Right lobe of liver (tissue), 6 donors: ENCODE results near the gene SDR42E2. TPM values are rescaled to one million over a fixed set of nuclear protein-coding genes. Genes with fewer than 3 reads are reported as not detected.
A peak's percentile ranks its signal among the peaks of the same experiment; 100 is the strongest.
"Not testable (repeated sequence)": the region's sequence is repeated elsewhere in the genome, so short reads cannot be mapped to it uniquely, and the experiment has no call there.

Source experiments
- ATAC-seq, 4 donors: fragments of 200-7000 bp; cut with Tn5 transposase; one replicate each; pipeline ENCODE4 v1.9.1; 2020; ENCODE audit warnings: mild to moderate bottlenecking in 4 of 4, moderate library complexity in 4 of 4
- DNase-seq, 3 donors: peaks; one replicate each; pipeline ENCODE4 v3.0.0-alpha.2; 2020
- H3K27ac ChIP-seq, 3 donors: fragments of 200-600 bp; one replicate each; pipeline ENCODE4 v1.8.0; 2022
- H3K27me3 ChIP-seq, 2 donors: fragments of 200-600 bp; one replicate each; pipeline ENCODE4 v1.8.0; 2022
- H3K36me3 ChIP-seq, 4 donors: fragments of 200-600 bp; sonication (generic) in 1 of 4; one replicate each; pipeline versions ENCODE4 v1.5.1 to v1.8.0; 2017 to 2022; ENCODE audit warnings: control low read depth in 1 of 4
- H3K4me1 ChIP-seq, 4 donors: fragments of 200-600 bp; sonication (generic) in 1 of 4; one replicate each; pipeline versions ENCODE4 v1.5.1 to v1.8.0; 2017 to 2022; ENCODE audit warnings: control low read depth in 1 of 4
- H3K4me3 ChIP-seq, 3 donors: fragments of 200-600 bp; one replicate each; pipeline ENCODE4 v1.8.0; 2022
- H3K9me3 ChIP-seq, 4 donors: fragments of 200-600 bp; sonication (generic) in 1 of 4; one replicate each; pipeline versions ENCODE4 v1.5.1 to v1.8.0; 2017 to 2022; ENCODE audit warnings: control low read depth in 1 of 4
- CTCF ChIP-seq, 4 donors: fragments of 200-600 bp in 3 of 4; fragments of 450-650 bp in 1 of 4; IDR thresholded peaks; one replicate each; pipeline versions ENCODE4 v1.5.1 to v1.8.0; 2016 to 2022; ENCODE audit warnings: antibody characterized with exemption in 4 of 4, mild to moderate bottlenecking in 2 of 4
- POLR2A ChIP-seq: fragments of 450-650 bp; IDR thresholded peaks from one replicate; pipeline ENCODE4 v1.6.1; 2017; ENCODE audit warnings: antibody characterized with exemption, mild to moderate bottlenecking
- WGBS: methylation state at CpG from one replicate; pipeline ENCODE4 v1.1.6; 2018; ENCODE audit warnings: low coverage, low lambda C conversion rate; ENCODE audit not compliant: insufficient coverage; ENCODE audit errors: missing lambda C conversion rate; 5-methylcytosine and 5-hydroxymethylcytosine counted together
- intact Hi-C, 2 donors: fragments of 100-400 bp; cut with DNase I; formaldehyde crosslinking; loops; one replicate each; pipeline versions ENCODE4 v1.11.2 to v1.14.1; 2022
- total RNA-seq, 6 experiments: library from RNA; depleted of rRNA in 2 of 6; stranded (reverse); fragments of >200 nt in 2 of 6; fragmentation: NEBNext Ultra II Directional in 3 of 6; extraction: Animal tissue kit (Norgen Biotek cat#: 25700) in 3 of 6; gene quantifications; one replicate each; pipeline versions ENCODE4 v1.1.0 to v1.2.4, GENCODE V29; 2016 to 2023
- donor health status: DM: no; HTN: yes; CAD: no.
- donor health status: DM: no; HTN: no; CAD: no.
- donor health status: DM: no; HTN: no; CAD: no.
- donor health status: DM: no; HTN: yes; CAD: no.
- donor health status: DM: no; HTN: yes; CAD: no.

SDR42E2 gene
- total RNA-seq, 6 experiments from 2014 or later = not detected

GRCh38 chr16:22216191-22216831, 54.0 kb downstream of the SDR42E2 start:
- 76% methylated on average over 6 of the region's 9 CpGs for WGBS
- DNase-seq (no peak), ATAC-seq (no peak)
- Histone ChIP-seq H3K4me1 (peaks cover 0 to 5% (median 2%) of the 10 kb centered on the region in 4 donors), H3K36me3 (no peaks in the 10 kb centered on the region), H3K4me3 (no peak overlapping the region), H3K27me3 (no peaks in the 10 kb centered on the region), H3K9me3 (no peaks in the 10 kb centered on the region), H3K27ac (no peak overlapping the region)
- TF ChIP-seq POLR2A (no peak), CTCF (IDR thresholded peaks at IDR 0.05) (no peak)
- intact Hi-C loops = loop anchor here in 1 of 2 donors (10.0 kb wide), 1 partner anchor 68 kb away; no protein-coding TSS in a partner anchor

DNA sequence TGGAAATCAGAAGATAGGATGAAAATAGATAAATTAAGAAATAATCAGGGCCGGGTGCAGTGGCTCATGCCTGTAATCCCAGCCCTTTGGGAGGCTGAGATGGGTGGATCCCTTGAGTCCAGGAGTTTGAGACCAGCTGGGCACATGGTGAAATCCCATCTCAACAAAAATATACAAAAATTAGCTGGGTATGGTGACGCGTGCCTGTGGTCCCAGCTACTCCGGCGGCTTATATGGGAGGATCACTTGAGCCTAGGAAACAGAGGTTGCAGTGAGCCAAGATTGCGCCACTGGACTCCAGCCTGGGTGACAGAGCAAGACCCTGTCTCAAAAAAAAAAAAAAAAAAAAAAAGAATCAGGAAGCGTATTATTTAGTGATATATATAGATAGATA, 54.5 kb downstream of the SDR42E2 start:
- intact Hi-C loops = loop anchor here in 1 of 2 donors (10.0 kb wide), 1 partner anchor 68 kb away; no protein-coding TSS in a partner anchor
- H3K36me3 ChIP-seq, H3K27me3 ChIP-seq, H3K27ac ChIP-seq, ATAC-seq, DNase-seq, H3K9me3 ChIP-seq, H3K4me3 ChIP-seq: not testable (repeated sequence)
- peaks cover 0 to 10% (median 3%) of the 10 kb centered on the region in 4 donors for H3K4me1 ChIP-seq
- WGBS = 91% methylated on average over 7 of the region's 7 CpGs

- Histone ChIP-seq H3K27me3 (no peaks in the 10 kb centered on the region), H3K4me3 (no peak overlapping the region), H3K27ac (no peak overlapping the region), H3K4me1 (peaks cover 0 to 11% (median 3%) of the 10 kb centered on the region in 4 donors), H3K9me3 (no peaks in the 10 kb centered on the region), H3K36me3 (no peaks in the 10 kb centered on the region)
- WGBS = 88% methylated on average over 12 of the region's 18 CpGs
- DNase-seq (no peak), ATAC-seq (no peak)
- TF ChIP-seq CTCF (IDR thresholded peaks at IDR 0.05) (no peak), POLR2A (no peak)
- intact Hi-C loops = loop anchor here in 1 of 2 donors (10.0 kb wide), 1 partner anchor 67 kb away; no protein-coding TSS in a partner anchor
Measured at GRCh38 chr16:22217890-22218730, 55.8 kb downstream of the SDR42E2 start.

DNA sequence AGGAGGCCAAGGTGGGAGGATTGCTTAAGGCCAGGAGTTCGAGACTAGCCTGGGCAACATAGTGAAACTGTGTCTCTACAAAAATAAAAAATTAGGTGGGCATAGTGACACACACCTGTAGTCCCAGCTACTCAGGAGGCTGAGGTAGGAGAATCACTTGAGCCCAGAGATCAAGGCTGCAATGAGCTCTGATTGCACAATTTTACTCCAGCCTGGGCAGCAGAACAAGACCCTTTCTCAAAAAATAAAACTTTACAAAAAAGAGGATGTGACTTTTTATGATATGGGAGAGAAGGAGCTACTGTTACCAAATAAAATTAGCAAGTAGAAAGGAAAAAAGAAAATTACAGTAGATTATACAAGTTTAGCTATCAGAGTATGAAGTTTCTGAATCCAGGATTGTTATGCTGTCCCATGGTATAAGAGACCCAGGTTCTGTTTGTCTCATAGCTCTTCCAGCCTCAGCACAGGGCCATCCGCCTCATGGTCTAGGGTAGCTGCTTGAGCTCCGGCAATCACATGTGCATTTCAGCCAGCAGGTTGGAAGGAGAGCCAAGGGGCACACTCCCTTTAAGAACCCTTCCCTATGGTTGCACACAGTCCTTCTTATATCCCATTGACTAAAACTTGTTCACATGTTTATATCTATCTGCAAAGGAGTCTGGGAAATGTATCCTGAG, 57.2 kb downstream of the SDR42E2 start:
- H3K27me3 ChIP-seq = no peaks in the 10 kb centered on the region
- no peaks in the 10 kb centered on the region for H3K36me3 ChIP-seq
- no CpG with 5 or more reads among the region's 3 CpGs for WGBS
- H3K9me3 ChIP-seq = no peaks in the 10 kb centered on the region
- intact Hi-C loops = loop anchor here in 1 of 2 donors (10.0 kb wide), 1 partner anchor 65 kb away; no protein-coding TSS in a partner anchor
- peaks cover 0 to 12% (median 3%) of the 10 kb centered on the region in 4 donors for H3K4me1 ChIP-seq
- peak overlapping the region in 1 of 3 donors; percentile 75 for H3K27ac ChIP-seq
- no peak for TF ChIP-seq POLR2A
- no peak overlapping the region for H3K4me3 ChIP-seq
- no peak for ATAC-seq
- DNase-seq = no peak

DNA sequence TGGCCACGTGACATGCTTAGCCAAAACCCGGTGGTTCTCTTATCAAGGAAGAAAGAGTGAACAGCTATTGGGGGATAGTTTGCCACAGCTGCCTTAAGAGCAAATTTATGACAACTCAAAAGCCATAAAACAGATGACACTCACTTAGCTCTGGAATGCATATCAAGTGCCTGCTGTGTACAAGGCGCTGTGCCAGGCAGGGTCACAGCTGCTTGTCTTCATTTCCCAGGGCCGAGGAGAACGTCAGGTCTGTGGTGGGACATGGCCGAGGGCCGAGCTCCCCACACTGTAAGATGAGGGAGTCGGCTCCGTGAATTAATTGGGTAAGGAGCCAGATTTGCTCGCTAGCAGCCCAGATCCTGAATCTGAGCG, 57.7 kb downstream of the SDR42E2 start:
- 87% methylated on average over 8 of the region's 11 CpGs for WGBS
- no peak overlapping the region for H3K4me3 ChIP-seq
- peak in 1 of 4 donors; percentile 9 for ATAC-seq
- intact Hi-C loops = no loop called here
- peak overlapping the region in 2 of 3 donors; percentile 65 to 75 for H3K27ac ChIP-seq
- DNase-seq = no peak
- TF ChIP-seq CTCF (IDR thresholded peaks at IDR 0.05) (no peak), POLR2A (no peak)
- H3K4me1 ChIP-seq = peaks cover 0 to 16% (median 3%) of the 10 kb centered on the region in 4 donors
- no peaks in the 10 kb centered on the region for H3K9me3 ChIP-seq
- H3K36me3 ChIP-seq = no peaks in the 10 kb centered on the region
- no peaks in the 10 kb centered on the region for H3K27me3 ChIP-seq
